IPS DF 4.7 (cell line): ENCODE measurements around the gene GLIS1.
"Not testable (repeated sequence)": the region's sequence is repeated elsewhere in the genome, so short reads cannot be mapped to it uniquely, and the experiment has no call there.

Experiments
- DNase-seq: peaks from one replicate; pipeline ENCODE4 v3.0.0-alpha.2; 2013; ENCODE audit warnings: low spot score; ENCODE audit errors: extremely low read depth

GLIS1 gene

GRCh38 chr1:53562981-53563379 is 176.0 kb downstream of the GLIS1 start:
- no peak for DNase-seq

- DNase-seq = no peak
Observed at GRCh38 chr1:53562291-53562980, 176.5 kb downstream of the GLIS1 start.

GRCh38 chr1:53561503-53562105 is 177.4 kb downstream of the GLIS1 start:
- no peak for DNase-seq

- DNase-seq = no peak
Observed at GRCh38 chr1:53560581-53561502, 178.1 kb downstream of the GLIS1 start.

- no peak for DNase-seq
Observed at GRCh38 chr1:53559854-53560580, 178.9 kb downstream of the GLIS1 start.

GRCh38 chr1:53559391-53559815 is 179.6 kb downstream of the GLIS1 start:
- DNase-seq = no peak

GRCh38 chr1:53558739-53559315 is 180.1 kb downstream of the GLIS1 start:
- no peak for DNase-seq

- DNase-seq = no peak
Observed at GRCh38 chr1:53557830-53558738, 180.9 kb downstream of the GLIS1 start.

- no peak for DNase-seq
Observed at GRCh38 chr1:53557369-53557768, 181.6 kb downstream of the GLIS1 start.

GRCh38 chr1:53556657-53557227 is 182.2 kb downstream of the GLIS1 start:
- no peak for DNase-seq

GRCh38 chr1:53555620-53556326 is 183.2 kb downstream of the GLIS1 start:
- DNase-seq = not testable (repeated sequence)

GRCh38 chr1:53554592-53555305 is 184.2 kb downstream of the GLIS1 start:
- DNase-seq = no peak

- no peak for DNase-seq
Observed at GRCh38 chr1:53553734-53554509, 185.0 kb downstream of the GLIS1 start.

GRCh38 chr1:53552981-53553733 is 185.8 kb downstream of the GLIS1 start:
- no peak for DNase-seq

- no peak for DNase-seq
Observed at GRCh38 chr1:53552146-53552861, 186.7 kb downstream of the GLIS1 start.

- DNase-seq = no peak
Observed at GRCh38 chr1:53551428-53551995, 187.5 kb downstream of the GLIS1 start.
